HG03159 (cell line): ENCODE measurements around the gene ABLIM1.

Experiments
- ATAC-seq: cut with Tn5 transposase; IDR thresholded peaks from one replicate; pipeline ENCODE4 v1.9.1; 2021; ENCODE audit warnings: mild to moderate bottlenecking, moderate library complexity; ENCODE audit not compliant: unreplicated experiment

ABLIM1 gene

DNA sequence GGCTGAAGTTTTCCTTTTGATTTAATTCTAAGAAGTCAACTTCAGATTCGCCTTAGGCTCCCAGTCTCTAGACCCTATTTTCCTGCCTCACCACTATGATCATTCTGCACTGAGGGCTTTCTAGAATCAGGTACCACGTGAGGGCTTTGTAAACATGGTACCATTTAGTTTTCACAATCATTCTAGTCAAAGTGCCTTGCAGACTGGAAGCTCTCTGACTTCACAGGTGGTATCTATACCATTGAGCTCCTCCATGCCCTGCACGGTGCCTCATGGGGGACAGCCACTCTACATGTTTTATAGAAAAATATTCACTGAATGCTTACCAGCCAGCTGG is 106.5 kb downstream of the ABLIM1 start:
- no peak for ATAC-seq

DNA sequence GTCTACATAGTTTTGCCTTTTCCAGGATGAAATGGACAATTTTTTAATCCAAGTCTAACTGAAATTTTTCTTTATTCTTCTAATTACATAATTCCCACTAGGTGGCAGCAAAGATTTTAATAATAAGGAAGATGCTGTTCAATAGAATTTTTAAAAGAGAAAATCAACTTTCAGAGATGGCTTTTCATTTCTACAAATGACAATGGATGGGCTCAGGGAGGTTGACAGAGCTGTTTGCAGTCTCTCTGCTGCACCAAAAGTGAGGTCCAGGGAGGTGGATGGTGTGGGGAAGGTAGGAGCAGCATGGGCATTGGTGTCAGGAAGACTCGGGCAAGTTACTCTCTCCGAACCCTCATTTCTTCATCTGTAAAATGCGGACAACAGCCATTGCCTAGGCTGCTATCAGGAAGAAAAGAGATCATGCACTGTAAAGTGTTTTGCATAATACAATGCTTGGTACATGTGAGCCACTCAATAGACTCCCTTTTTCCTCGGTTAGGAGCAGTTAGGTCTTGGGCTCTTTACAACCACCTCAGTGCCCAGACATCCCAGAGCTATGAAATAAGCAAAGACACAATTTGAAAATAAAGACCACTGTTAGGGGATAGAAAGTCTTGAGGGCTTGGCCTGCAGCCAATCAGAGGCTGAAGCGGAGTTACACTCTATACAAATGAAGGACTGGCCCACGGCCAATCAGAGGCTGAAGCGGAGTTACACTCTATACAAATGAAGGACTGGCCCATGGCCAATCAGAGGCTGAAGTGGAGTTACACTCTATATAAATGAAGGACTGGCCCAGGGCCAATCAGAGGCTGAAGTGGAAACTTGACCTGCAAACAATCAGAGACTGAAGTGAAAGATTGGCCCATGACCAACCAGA is 107.1 kb downstream of the ABLIM1 start:
- no peak for ATAC-seq

GRCh38 chr10:114548662-114549061 is 109.4 kb downstream of the ABLIM1 start:
- no peak for ATAC-seq

DNA sequence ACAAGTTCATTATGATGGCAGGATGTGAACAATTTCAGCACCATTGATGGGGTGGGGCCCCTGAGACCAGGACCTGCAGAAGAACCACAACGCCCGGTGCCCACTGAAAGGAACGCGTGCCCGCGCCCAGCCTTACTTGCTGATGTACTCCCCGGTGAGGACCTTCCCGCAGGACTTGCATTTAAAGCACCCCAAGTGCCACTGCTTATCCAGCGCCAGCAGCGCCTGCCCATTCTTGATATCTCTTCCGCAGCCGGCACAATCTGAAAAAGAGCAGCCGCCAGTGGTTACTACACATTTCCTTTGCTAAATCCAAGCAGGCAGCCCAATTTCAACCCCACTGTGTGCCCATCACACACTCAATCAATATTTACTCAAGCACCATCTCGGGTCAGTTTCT is 110.6 kb downstream of the ABLIM1 start:
- no peak for ATAC-seq

DNA sequence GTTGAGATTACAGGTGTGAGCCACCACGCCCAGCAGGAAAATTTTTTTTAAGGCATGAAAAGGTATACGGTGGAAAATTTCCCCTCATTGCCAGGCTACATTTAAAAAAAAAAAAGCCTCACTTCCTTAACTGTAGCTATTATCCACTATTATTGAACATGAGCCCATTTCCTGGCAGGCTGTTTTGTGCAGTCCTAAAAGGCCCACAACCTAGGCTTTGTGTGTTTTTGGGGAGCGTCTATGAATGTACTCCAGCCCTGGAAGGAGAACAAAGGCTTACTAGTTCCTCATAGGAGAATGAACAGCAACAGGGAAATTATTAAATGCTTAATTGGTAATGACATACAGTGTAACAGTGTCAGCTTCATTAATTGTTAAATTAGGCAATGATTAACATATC is 111.0 kb downstream of the ABLIM1 start:
- no peak for ATAC-seq

DNA sequence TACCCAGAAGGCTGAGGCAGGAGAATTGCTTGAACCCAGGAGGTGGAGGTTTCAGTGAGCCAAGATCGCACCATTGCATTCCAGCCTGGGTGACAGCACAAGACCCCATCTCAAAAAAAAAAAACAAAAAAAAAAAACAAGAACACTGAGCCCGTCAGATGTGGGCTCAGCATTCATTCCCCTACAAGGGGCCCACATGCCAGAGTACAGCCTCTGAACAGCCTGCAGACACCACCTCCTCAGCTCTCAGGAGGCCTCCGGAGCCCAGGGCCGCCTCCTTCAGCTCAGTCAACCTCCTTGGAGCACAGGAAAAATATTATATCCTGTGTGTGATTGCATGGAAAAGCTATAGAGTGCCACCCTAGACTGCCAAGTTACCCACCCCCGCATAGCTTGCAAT is 112.3 kb downstream of the ABLIM1 start:
- no peak for ATAC-seq

DNA sequence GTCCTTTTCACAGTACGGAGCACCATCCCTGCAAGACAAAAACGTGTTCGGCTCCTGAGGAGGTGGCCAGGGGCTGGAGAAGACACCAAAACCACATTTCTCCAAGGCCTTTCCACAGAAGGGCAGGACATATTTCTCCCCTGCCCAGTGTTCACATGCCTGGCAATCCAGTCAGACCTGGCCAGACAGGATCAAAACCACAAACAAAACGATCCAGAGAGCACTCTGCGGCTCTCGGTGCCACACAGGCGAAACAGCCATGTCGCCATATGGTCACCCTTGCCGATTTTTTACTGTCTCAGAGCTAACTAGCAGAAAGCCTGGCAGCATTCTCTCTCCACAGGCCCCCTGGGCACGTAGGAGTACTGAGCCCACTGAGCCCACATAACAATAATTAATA is 113.0 kb downstream of the ABLIM1 start:
- ATAC-seq, result no peak

GRCh38 chr10:114544045-114544659 is 113.9 kb downstream of the ABLIM1 start:
- ATAC-seq, result peak; percentile 93

- ATAC-seq, result no peak
Measured at GRCh38 chr10:114543456-114543855, 114.6 kb downstream of the ABLIM1 start.

DNA sequence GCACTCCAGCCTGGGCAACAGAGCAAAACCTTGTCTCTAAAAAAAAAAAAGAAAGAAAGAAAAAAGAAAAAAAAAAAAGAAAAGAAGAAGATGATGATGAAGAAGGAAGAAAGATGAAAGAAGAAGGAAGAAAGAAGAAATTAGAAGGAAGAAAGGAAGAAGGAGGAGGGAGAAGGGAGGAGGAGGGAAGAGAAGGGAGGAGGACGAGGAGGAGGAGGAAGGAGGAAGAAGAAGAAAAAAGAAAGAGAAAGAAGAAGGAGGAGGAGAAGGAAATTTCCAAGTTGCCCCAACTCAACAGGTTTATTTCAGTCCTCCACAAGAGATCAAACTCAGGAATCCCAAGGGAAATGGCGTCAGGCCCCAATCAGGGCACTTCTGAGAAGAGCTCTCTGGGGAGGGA is 115.7 kb downstream of the ABLIM1 start:
- ATAC-seq, result no peak

- ATAC-seq, result no peak
Measured at GRCh38 chr10:114541797-114542160, 116.3 kb downstream of the ABLIM1 start.

- no peak for ATAC-seq
Measured at GRCh38 chr10:114541081-114541796, 116.8 kb downstream of the ABLIM1 start.

DNA sequence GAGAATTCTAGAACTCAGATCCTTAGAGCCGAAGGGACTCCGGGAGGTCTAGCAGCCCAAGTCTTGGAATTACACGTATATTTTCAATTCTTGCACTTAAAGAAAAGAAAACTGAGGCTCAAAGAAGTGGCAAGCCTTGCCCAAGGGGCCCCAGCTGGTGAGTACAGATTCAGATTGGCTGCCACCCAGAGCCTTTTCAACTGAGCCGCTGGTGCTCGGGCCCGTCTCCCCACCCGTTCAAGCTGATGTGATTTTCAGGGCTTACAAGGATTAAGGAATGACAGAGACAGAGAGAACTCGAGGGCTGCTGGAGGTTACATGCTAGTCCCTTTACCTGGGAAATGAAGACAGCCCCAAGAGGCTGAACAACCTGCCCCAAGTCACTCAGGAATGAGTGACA is 117.8 kb downstream of the ABLIM1 start:
- ATAC-seq, result no peak

GRCh38 chr10:114539623-114540022 is 118.5 kb downstream of the ABLIM1 start:
- no peak for ATAC-seq

- ATAC-seq, result no peak
Measured at GRCh38 chr10:114538181-114538906, 119.7 kb downstream of the ABLIM1 start.

DNA sequence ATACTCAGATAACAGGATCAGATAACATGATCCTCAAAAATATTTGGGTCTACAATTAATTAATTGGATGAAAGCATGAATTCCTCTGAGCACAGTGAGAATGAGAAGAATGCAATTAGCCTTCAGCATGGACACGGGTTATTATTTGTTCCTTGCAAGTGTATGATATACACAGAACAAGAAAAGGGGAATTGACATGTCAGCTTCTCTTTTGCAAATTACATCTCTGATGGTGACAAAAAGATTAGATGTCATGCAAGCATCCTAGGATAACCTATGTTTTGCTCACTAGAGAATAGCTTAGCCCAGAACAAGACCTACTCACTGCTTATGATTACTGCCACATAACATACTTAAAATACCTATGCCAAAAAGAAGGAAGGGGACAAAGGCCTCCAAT is 120.3 kb downstream of the ABLIM1 start:
- no peak for ATAC-seq

DNA sequence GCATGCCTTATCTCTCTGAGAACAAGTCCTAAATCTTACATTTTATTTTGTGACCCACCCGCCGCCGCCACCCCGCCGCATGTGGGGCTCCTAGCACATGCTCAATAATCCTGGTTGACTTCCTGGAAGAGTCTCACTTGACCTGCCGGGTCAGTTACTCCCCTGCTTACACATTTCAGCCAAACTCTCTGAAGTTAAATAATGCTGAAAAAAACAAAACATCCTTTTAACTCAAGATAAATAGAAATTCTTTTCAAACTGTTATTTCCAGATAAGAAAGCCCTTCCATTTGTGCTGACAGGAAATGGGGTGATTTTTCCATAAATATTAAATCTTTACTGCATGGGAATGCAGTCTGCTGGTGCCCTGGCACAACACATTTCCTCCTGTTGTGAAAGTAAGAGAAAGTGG is 123.5 kb downstream of the ABLIM1 start:
- ATAC-seq, result no peak

GRCh38 chr10:114532226-114532625 is 125.8 kb downstream of the ABLIM1 start:
- ATAC-seq, result no peak

DNA sequence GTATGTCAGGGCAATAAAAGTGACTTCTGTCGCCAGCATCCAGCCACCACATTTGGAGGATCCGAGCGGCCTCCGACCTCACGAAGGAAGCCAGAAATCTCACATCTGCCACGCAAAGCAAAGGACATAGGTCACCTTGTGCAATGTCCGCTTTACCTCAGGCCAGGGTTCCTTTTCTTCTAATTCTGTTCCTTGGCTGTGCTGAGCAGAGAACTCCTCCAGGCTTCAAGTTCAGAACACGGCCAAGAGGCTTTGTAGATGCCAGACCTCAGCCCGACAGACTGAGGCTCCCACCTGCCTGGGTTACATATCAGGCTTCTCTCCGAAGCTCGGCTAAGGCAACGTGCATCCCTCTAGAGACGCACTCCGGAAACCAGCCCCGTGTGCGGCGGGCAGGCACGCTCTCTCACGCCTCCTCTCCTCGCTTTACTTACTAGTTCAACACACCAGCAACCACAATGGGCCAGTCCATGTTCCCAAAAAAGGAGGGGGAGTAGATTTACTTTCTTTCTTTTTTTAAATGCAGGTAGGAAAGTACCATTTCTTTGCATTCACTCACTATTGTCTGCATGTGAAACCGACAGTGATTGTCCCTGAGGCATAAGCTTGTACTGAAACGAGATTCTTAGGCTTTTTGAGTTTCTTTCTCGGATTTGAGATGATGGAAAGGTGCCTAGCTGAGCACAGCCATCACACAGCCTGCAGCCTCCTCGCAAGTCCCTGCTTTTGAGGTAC is 131.4 kb downstream of the ABLIM1 start:
- peak; percentile 99 for ATAC-seq

GRCh38 chr10:114526126-114526503 is 132.0 kb downstream of the ABLIM1 start:
- peak; percentile 31 for ATAC-seq
